IMR-90 (cell line): ENCODE data around the gene INTS3. TPM values are rescaled to one million over a fixed set of nuclear protein-coding genes. Genes with fewer than 3 reads are reported as not detected.
A peak's percentile ranks its signal among the peaks of the same experiment; 100 is the strongest.

Source experiments
- ATAC-seq: fragments of 200-7000 bp; cut with Tn5 transposase; 2 replicates; pipeline ENCODE4 v1.9.1; 2020; ENCODE audit warnings: low read depth, mild to moderate bottlenecking, moderate library complexity
- BruUV-seq: library from RNA; stranded (reverse); fragments of 400-500 nt; replicated peaks from 2 replicates; lab custom pipeline; 2021; lab: Mats Ljungman, UMichigan
- CTCF ChIA-PET: fragments of 300-600 bp; formaldehyde crosslinking; extraction: SDS; loops from one replicate; lab custom pipeline; 2021; ENCODE audit warnings: antibody characterized with exemption; lab: Yijun Ruan, JAX
- POLR2A ChIA-PET: fragments of 300-600 bp; sonication (Branson Sonifier 250); formaldehyde crosslinking; loops from one replicate; lab custom pipeline; 2022; ENCODE audit warnings: antibody characterized with exemption; ENCODE audit not compliant: unreplicated experiment; lab: Charles Lee
- DNase-seq: peaks from one replicate; pipeline ENCODE4 v3.0.0; 2013
- H2AFZ ChIP-seq: replicated peaks from 2 replicates; pipeline ENCODE3; 2013; ENCODE audit warnings: low read length, mild to moderate bottlenecking; ENCODE audit not compliant: poor library complexity
- H2AK5ac ChIP-seq: 2 replicates; pipeline ENCODE4 v1.6.1; 2013; ENCODE audit warnings: low read depth, low read length, inconsistent platforms
- H2AK9ac ChIP-seq: replicated peaks from 2 replicates; pipeline ENCODE3; 2013; ENCODE audit warnings: mild to moderate bottlenecking, low read depth, low read length, moderate library complexity; ENCODE audit not compliant: poor library complexity
- H2BK120ac ChIP-seq: 2 replicates; pipeline ENCODE4 v1.6.1; 2013; ENCODE audit warnings: low read depth, low read length, inconsistent platforms
- H2BK15ac ChIP-seq: 3 replicates; pipeline ENCODE4 v1.6.1; 2013; ENCODE audit warnings: low read depth, low read length, inconsistent platforms
- H2BK20ac ChIP-seq: 2 replicates; pipeline ENCODE4 v1.6.1; 2013; ENCODE audit warnings: low read depth, mild to moderate bottlenecking, inconsistent platforms, low read length, moderate library complexity
- H2BK5ac ChIP-seq: 2 replicates; pipeline ENCODE4 v1.6.1; 2013; ENCODE audit warnings: mild to moderate bottlenecking, low read depth, low read length, inconsistent platforms; ENCODE audit not compliant: poor library complexity, severe bottlenecking
- H3K14ac ChIP-seq: replicated peaks from 2 replicates; pipeline ENCODE4 v1.6.1; 2013; ENCODE audit warnings: low read depth, low read length, inconsistent platforms
- H3K18ac ChIP-seq: 2 replicates; pipeline ENCODE4 v1.6.1; 2013; ENCODE audit warnings: low read depth, low read length, control low read depth
- H3K23ac ChIP-seq: 2 replicates; pipeline ENCODE4 v1.6.1; 2013; ENCODE audit warnings: low read depth, low read length, inconsistent platforms
- H3K27ac ChIP-seq: 2 replicates; pipeline ENCODE4 v1.5.1; 2013; ENCODE audit warnings: mild to moderate bottlenecking, control low read depth, low read length; ENCODE audit not compliant: insufficient read depth
- H3K27me3 ChIP-seq: 2 replicates; pipeline ENCODE4 v1.6.1; 2013; ENCODE audit warnings: low read length; ENCODE audit not compliant: control insufficient read depth, insufficient read depth
- H3K36me3 ChIP-seq: 2 replicates; pipeline ENCODE4 v1.6.1; 2013; ENCODE audit warnings: low read length, mixed read lengths; ENCODE audit not compliant: control insufficient read depth, insufficient read depth
- H3K4ac ChIP-seq: 2 replicates; pipeline ENCODE4 v1.6.1; 2013; ENCODE audit warnings: low read depth, low read length, inconsistent platforms
- H3K4me1 ChIP-seq: 2 replicates; pipeline ENCODE4 v1.6.1; 2013; ENCODE audit warnings: low read length, mixed read lengths; ENCODE audit not compliant: control insufficient read depth, insufficient read depth
- H3K4me2 ChIP-seq: 2 replicates; pipeline ENCODE4 v1.6.1; 2013; ENCODE audit warnings: low read depth, mild to moderate bottlenecking, control low read depth, low read length, moderate library complexity
- H3K4me3 ChIP-seq: 2 replicates; pipeline ENCODE4 v1.5.1; 2013; ENCODE audit warnings: low read depth, mild to moderate bottlenecking, control low read depth, low read length, moderate library complexity; ENCODE audit not compliant: insufficient read depth
- H3K56ac ChIP-seq: 2 replicates; pipeline ENCODE4 v1.6.1; 2013; ENCODE audit warnings: low read length, inconsistent platforms; ENCODE audit not compliant: insufficient read depth; ENCODE audit errors: extremely low read depth
- H3K79me1 ChIP-seq, 2 experiments: 2 replicates each; pipeline ENCODE4 v1.6.1; 2013; ENCODE audit warnings: low read length in 2 of 2, inconsistent platforms in 1 of 2, low read depth in 1 of 2
- H3K9ac ChIP-seq: 2 replicates; pipeline ENCODE4 v1.6.1; 2013; ENCODE audit warnings: low read depth, low read length, control low read depth
- H3K9me1 ChIP-seq: 2 replicates; pipeline ENCODE4 v1.6.1; 2013; ENCODE audit warnings: low read length, inconsistent platforms; ENCODE audit not compliant: insufficient read depth
- H3K9me3 ChIP-seq: 2 replicates; pipeline ENCODE4 v1.6.1; 2013; ENCODE audit warnings: low read length; ENCODE audit not compliant: control insufficient read depth, insufficient read depth
- H4K20me1 ChIP-seq: 2 replicates; pipeline ENCODE4 v1.6.1; 2013; ENCODE audit warnings: low read length, inconsistent platforms; ENCODE audit not compliant: insufficient read depth
- H4K5ac ChIP-seq: 2 replicates; pipeline ENCODE4 v1.6.1; 2013; ENCODE audit warnings: mild to moderate bottlenecking, low read depth, low read length, control low read depth
- H4K8ac ChIP-seq, 2 experiments: 2 replicates each; pipeline ENCODE4 v1.6.1; 2013; ENCODE audit warnings: low read depth in 2 of 2, low read length in 2 of 2, control low read depth in 1 of 2, inconsistent platforms in 1 of 2
- H4K91ac ChIP-seq: 2 replicates; pipeline ENCODE4 v1.6.1; 2013; ENCODE audit warnings: low read depth, low read length, inconsistent platforms; ENCODE audit not compliant: insufficient read depth
- BHLHE40 ChIP-seq: fragments of 150-350 bp; IDR thresholded peaks from 2 replicates; pipeline ENCODE4 v1.6.1; 2016; ENCODE audit warnings: mild to moderate bottlenecking, low read depth, low read length
- MAFK ChIP-seq: IDR thresholded peaks from 2 replicates; pipeline ENCODE4 v1.6.1; 2012; ENCODE audit warnings: low read depth, low read length, improper control_type of control experiment
- MAZ ChIP-seq: IDR thresholded peaks from 2 replicates; pipeline ENCODE4 v1.6.1; 2012; ENCODE audit warnings: low read depth, mild to moderate bottlenecking, low read length, improper control_type of control experiment, moderate library complexity, borderline replicate concordance
- RAD21 ChIP-seq: IDR thresholded peaks from 2 replicates; pipeline ENCODE4 v1.6.1; 2012; ENCODE audit warnings: low read length, improper control_type of control experiment
- RCOR1 ChIP-seq: IDR thresholded peaks from 2 replicates; pipeline ENCODE4 v1.6.1; 2012; ENCODE audit warnings: mild to moderate bottlenecking, low read length, improper control_type of control experiment; ENCODE audit not compliant: insufficient replicate concordance
- RFX5 ChIP-seq: IDR thresholded peaks from 2 replicates; pipeline ENCODE4 v1.8.0; 2012; ENCODE audit warnings: low read depth, mild to moderate bottlenecking, low read length, moderate library complexity
- WGBS, 2 experiments: methylation state at CpG; one replicate each; pipeline versions ENCODE4 v1.1.5 to v1.1.7; 2013; ENCODE audit warnings: missing lambda C conversion rate in 2 of 2; ENCODE audit not compliant: insufficient read length in 1 of 2; ENCODE audit errors: extremely low coverage in 2 of 2; 5-methylcytosine and 5-hydroxymethylcytosine counted together
- dilution Hi-C: fragments of 300-500 bp; cut with HindIII; formaldehyde crosslinking; loops from one replicate; pipeline ENCODE4 v1.14.3; 2018; ENCODE audit warnings: low sequenced_read_pairs; ENCODE audit not compliant: unreplicated experiment
- in situ Hi-C: fragments of 300-500 bp; cut with MboI; formaldehyde crosslinking; loops from 3 replicates; pipeline ENCODE4 v1.14.3; 2019; ENCODE audit warnings: low sequenced_read_pairs, inconsistent platforms, mixed read lengths
- intact Hi-C: fragments of 100-400 bp; cut with micrococcal nuclease; formaldehyde crosslinking; loops from 2 replicates; pipeline ENCODE4 v1.10.0; 2022
- polyA plus RNA-seq, 3 experiments: library from polyadenylated mRNA; depleted of rRNA; stranded (reverse); fragments of >200 nt; gene quantifications; 2 replicates each; pipeline ENCODE4 v1.2.3, GENCODE V29; 2012; ENCODE audit warnings: low replicate concordance in 1 of 3
- total RNA-seq: library from RNA; depleted of rRNA; stranded (reverse); fragments of >200 nt; gene quantifications from 2 replicates; pipeline ENCODE4 v1.2.3, GENCODE V29; 2012
- TF ChIP-seq, protein P1 (sequence below): fragments of 150-350 bp; IDR thresholded peaks from 2 replicates; pipeline ENCODE4 v1.6.1; 2017; ENCODE audit warnings: mild to moderate bottlenecking, antibody characterized with exemption, low read length, low read depth

The INTS3 gene
- total and polyA plus RNA-seq, 2 of the 4 experiments (the other 2 are of a cell fraction) = 33.5 to 59.4 TPM

- Histone ChIP-seq H3K9me3 (no peaks in the 10 kb centered on the region), H4K20me1 (no peaks in the 10 kb centered on the region), H2BK120ac (no peak overlapping the region), H3K18ac (no peak overlapping the region; the same call in 1 of the 2 replicates), H3K79me1 (peaks cover 0 to 8% of the 10 kb centered on the region in 2 experiments; a peak in 1 of 4 replicates), H4K91ac (0 out of 2 replicates have a peak overlapping the region, but pooled peaks have one; percentile 46), H3K27me3 (no peaks in the 10 kb centered on the region), H2BK5ac (no peak overlapping the region), H2AK5ac (no peak overlapping the region), H3K56ac (no peak overlapping the region), H3K27ac (no peak overlapping the region), H4K8ac (0 out of 4 replicates have a peak overlapping the region, but pooled peaks have one; percentile 12 to 16), H3K4me2 (peak overlapping the region; percentile 98), H3K4me1 (peaks cover 4% of the 10 kb centered on the region; the same call in 1 of the 2 replicates), H3K4me3 (peak overlapping the region; percentile 84), H3K36me3 (peaks cover 26% of the 10 kb centered on the region), H3K9ac (no peak overlapping the region), H4K5ac (no peak overlapping the region), H2BK20ac (peak overlapping the region; percentile 40; the same call in 1 of the 2 replicates), H3K9me1 (no peaks in the 10 kb centered on the region; the same call in 1 of the 2 replicates), H2BK15ac (no peak overlapping the region), H3K14ac (peak overlapping the region; percentile 52; the same call in 1 of the 2 replicates), H2AFZ (peak overlapping the region; percentile 85), H3K4ac (0 out of 2 replicates have a peak overlapping the region, but pooled peaks have one; percentile 45), H2AK9ac (peak overlapping the region; percentile 87), H3K23ac (peak overlapping the region; percentile 66; the same call in 1 of the 2 replicates)
- no TSS peak for BruUV-seq
- TF ChIP-seq BHLHE40 (no peak), MAZ (no peak), RCOR1 (no peak), MAFK (no peak), RFX5 (no peak), RAD21 (no peak)
- TF ChIP-seq, protein P1, sequence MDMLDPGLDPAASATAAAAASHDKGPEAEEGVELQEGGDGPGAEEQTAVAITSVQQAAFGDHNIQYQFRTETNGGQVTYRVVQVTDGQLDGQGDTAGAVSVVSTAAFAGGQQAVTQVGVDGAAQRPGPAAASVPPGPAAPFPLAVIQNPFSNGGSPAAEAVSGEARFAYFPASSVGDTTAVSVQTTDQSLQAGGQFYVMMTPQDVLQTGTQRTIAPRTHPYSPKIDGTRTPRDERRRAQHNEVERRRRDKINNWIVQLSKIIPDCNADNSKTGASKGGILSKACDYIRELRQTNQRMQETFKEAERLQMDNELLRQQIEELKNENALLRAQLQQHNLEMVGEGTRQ = no peak
- in situ Hi-C loops (no loop called here), dilution Hi-C loops (no loop called here), intact Hi-C loops (no loop called here)
- no peak for ATAC-seq
- CTCF ChIA-PET = no interaction called here
- POLR2A ChIA-PET = no interaction called here
- no peak for DNase-seq
- 80% methylated on average over 4 of the region's 10 CpGs; no CpG with 5 or more reads in 1 of the 2 experiments for WGBS, 2 experiments
Observed at GRCh38 chr1:153776352-153776751, 48.5 kb downstream of the INTS3 start.
